ENCODE results near the gene AFAP1L1.

DNA sequence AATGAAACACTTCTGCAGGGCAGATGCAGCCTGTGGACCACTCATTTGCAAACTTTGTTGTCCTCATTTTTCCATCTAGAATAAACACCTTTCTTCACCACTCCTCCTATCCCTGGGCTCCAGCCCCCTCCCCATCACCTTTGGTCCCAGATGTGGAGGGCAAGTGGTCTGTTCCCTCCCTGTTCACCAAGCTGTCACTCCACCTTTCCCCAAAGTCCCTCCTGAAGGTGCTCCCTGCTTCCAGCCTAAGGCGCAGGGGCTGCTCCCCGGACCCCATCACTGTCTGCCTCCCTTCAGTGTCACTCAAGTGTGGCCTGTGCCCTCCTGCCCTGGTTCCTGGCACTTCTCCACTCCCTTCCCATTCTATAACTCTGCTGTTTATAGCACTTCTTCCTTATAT, 93.1 kb downstream of the AFAP1L1 start:
- TF ChIP-seq, protein P1, sequence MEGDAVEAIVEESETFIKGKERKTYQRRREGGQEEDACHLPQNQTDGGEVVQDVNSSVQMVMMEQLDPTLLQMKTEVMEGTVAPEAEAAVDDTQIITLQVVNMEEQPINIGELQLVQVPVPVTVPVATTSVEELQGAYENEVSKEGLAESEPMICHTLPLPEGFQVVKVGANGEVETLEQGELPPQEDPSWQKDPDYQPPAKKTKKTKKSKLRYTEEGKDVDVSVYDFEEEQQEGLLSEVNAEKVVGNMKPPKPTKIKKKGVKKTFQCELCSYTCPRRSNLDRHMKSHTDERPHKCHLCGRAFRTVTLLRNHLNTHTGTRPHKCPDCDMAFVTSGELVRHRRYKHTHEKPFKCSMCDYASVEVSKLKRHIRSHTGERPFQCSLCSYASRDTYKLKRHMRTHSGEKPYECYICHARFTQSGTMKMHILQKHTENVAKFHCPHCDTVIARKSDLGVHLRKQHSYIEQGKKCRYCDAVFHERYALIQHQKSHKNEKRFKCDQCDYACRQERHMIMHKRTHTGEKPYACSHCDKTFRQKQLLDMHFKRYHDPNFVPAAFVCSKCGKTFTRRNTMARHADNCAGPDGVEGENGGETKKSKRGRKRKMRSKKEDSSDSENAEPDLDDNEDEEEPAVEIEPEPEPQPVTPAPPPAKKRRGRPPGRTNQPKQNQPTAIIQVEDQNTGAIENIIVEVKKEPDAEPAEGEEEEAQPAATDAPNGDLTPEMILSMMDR (conservative IDR thresholded peaks at IDR 0.05; ENCODE audit: low read length): no peak
- no peak for TF ChIP-seq EZH2phosphoT487 (IDR thresholded peaks at IDR 0.05; ENCODE audit: borderline replicate concordance, low read depth, low read length)

All from OCI-LY7 (cell line).